Esophagus squamous epithelium (tissue), 4 donors: ENCODE measurements around the gene CRTC2.
A peak's percentile ranks its signal among the peaks of the same experiment; 100 is the strongest.

Experiments
- CTCF ChIP-seq, 6 experiments: fragments of 450-650 bp in 4 of 6; fragments of 200-600 bp in 2 of 6; sonication (generic) in 2 of 6; IDR thresholded peaks; one replicate each; pipeline ENCODE4 v1.5.1; 2016 to 2019; ENCODE audit warnings: antibody characterized with exemption in 6 of 6, mild to moderate bottlenecking in 4 of 6, moderate library complexity in 4 of 6
- POLR2A ChIP-seq, 4 donors: fragments of 450-650 bp; IDR thresholded peaks; one replicate each; pipeline ENCODE4 v1.6.1; 2017; ENCODE audit warnings: antibody characterized with exemption in 4 of 4, mild to moderate bottlenecking in 4 of 4, moderate library complexity in 3 of 4

GRCh38 chr1:153946622-153947241, 11.7 kb downstream of the CRTC2 start, which contains the start of gene DENND4B:
- TF ChIP-seq CTCF (IDR thresholded peaks at IDR 0.05) (peak; percentile 90 to 99 (median 94)), POLR2A (IDR thresholded peaks at IDR 0.05) (no peak)
